Esophagus squamous epithelium (tissue), 5 donors: Measurements from ENCODE around the gene RFWD3. TPM values are rescaled to one million over a fixed set of nuclear protein-coding genes. Genes with fewer than 3 reads are reported as not detected.

ENCODE experiments used
- DNase-seq: peaks from one replicate; lab custom pipeline; 2025; lab: John Stamatoyannopoulos, UW
- H3K27ac ChIP-seq, 4 donors: fragments of 200-600 bp; sonication (generic); one replicate each; pipeline ENCODE4 v1.5.1; 2016 to 2019; ENCODE audit warnings: mild to moderate bottlenecking in 1 of 4
- H3K27me3 ChIP-seq, 4 donors: fragments of 200-600 bp; sonication (generic); 1 replicate in 3 of 4; 2 replicates in 1 of 4; pipeline versions ENCODE4 v1.5.1 to v1.6.0; 2017 to 2021; ENCODE audit warnings: antibody characterized with exemption in 1 of 4
- H3K36me3 ChIP-seq, 3 donors: fragments of 200-600 bp; sonication (generic); one replicate each; pipeline ENCODE4 v1.5.1; 2016 to 2019
- H3K4me1 ChIP-seq, 3 donors: fragments of 200-600 bp; sonication (generic); one replicate each; pipeline ENCODE4 v1.5.1; 2017 to 2019
- H3K4me3 ChIP-seq, 4 donors: fragments of 200-600 bp; sonication (generic); 1 replicate in 3 of 4; 2 replicates in 1 of 4; pipeline ENCODE4 v1.5.1; 2016 to 2019; ENCODE audit warnings: mild to moderate bottlenecking in 2 of 4, moderate library complexity in 1 of 4
- H3K9me3 ChIP-seq, 3 donors: fragments of 200-600 bp; sonication (generic); one replicate each; pipeline ENCODE4 v1.5.1; 2016 to 2019
- POLR2A ChIP-seq, 4 donors: fragments of 450-650 bp; IDR thresholded peaks; one replicate each; pipeline ENCODE4 v1.6.1; 2017; ENCODE audit warnings: antibody characterized with exemption in 4 of 4, mild to moderate bottlenecking in 4 of 4, moderate library complexity in 3 of 4
- WGBS, 2 donors: methylation state at CpG; one replicate each; pipeline ENCODE4 v1.1.5; 2018; 5-methylcytosine and 5-hydroxymethylcytosine counted together
- intact Hi-C: fragments of 100-400 bp; cut with DNase I; formaldehyde crosslinking; loops from one replicate; pipeline ENCODE4 v1.15.0; 2022
- total RNA-seq, 4 donors: library from RNA; depleted of rRNA; stranded (reverse); fragments of >200 nt; gene quantifications; one replicate each; pipeline ENCODE4 v1.1.0, GENCODE V29; 2016
- TF ChIP-seq, protein P1 (sequence below), 6 experiments: fragments of 450-650 bp in 4 of 6; fragments of 200-600 bp in 2 of 6; sonication (generic) in 2 of 6; IDR thresholded peaks; one replicate each; pipeline ENCODE4 v1.5.1; 2016 to 2019; ENCODE audit warnings: antibody characterized with exemption in 6 of 6, mild to moderate bottlenecking in 4 of 6, moderate library complexity in 4 of 6
- donor health status: DM: yes; HTN: yes; CAD: no.

RFWD3 gene
- total RNA-seq, 4 donors from 2014 or later: 10.1 to 35.2 (median 16.7) TPM

- Histone ChIP-seq H3K9me3 (no peaks in the 10 kb centered on the region), H3K27ac (no peak overlapping the region), H3K36me3 (peaks cover 0 to 7% (median 0%) of the 10 kb centered on the region in 3 donors), H3K4me1 (peaks cover 0 to 19% (median 0%) of the 10 kb centered on the region in 3 donors), H3K4me3 (no peak overlapping the region), H3K27me3 (no peaks in the 10 kb centered on the region)
- 78 to 79% methylated on average over 9 of the region's 9 CpGs for WGBS, 2 donors
- intact Hi-C loops: no loop called here
- TF ChIP-seq, protein P1, sequence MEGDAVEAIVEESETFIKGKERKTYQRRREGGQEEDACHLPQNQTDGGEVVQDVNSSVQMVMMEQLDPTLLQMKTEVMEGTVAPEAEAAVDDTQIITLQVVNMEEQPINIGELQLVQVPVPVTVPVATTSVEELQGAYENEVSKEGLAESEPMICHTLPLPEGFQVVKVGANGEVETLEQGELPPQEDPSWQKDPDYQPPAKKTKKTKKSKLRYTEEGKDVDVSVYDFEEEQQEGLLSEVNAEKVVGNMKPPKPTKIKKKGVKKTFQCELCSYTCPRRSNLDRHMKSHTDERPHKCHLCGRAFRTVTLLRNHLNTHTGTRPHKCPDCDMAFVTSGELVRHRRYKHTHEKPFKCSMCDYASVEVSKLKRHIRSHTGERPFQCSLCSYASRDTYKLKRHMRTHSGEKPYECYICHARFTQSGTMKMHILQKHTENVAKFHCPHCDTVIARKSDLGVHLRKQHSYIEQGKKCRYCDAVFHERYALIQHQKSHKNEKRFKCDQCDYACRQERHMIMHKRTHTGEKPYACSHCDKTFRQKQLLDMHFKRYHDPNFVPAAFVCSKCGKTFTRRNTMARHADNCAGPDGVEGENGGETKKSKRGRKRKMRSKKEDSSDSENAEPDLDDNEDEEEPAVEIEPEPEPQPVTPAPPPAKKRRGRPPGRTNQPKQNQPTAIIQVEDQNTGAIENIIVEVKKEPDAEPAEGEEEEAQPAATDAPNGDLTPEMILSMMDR (IDR thresholded peaks at IDR 0.05): no peak
- no peak for TF ChIP-seq POLR2A (IDR thresholded peaks at IDR 0.05)
- no peak for DNase-seq
Observed at GRCh38 chr16:74583926-74584666, 82.6 kb downstream of the RFWD3 start.

- peaks cover 0 to 29% (median 9%) of the 10 kb centered on the region in 3 donors for H3K4me1 ChIP-seq
- no peak overlapping the region for H3K27ac ChIP-seq
- no peak for DNase-seq
- H3K27me3 ChIP-seq: no peaks in the 10 kb centered on the region
- intact Hi-C loops: no loop called here
- no peaks in the 10 kb centered on the region for H3K36me3 ChIP-seq
- TF ChIP-seq, protein P1 (IDR thresholded peaks at IDR 0.05): no peak
- TF ChIP-seq POLR2A (IDR thresholded peaks at IDR 0.05): no peak
- H3K4me3 ChIP-seq: no peak overlapping the region
- WGBS, 2 donors: 95 to 100% methylated on average over 1 of the region's 1 CpG
- no peaks in the 10 kb centered on the region for H3K9me3 ChIP-seq
Observed at GRCh38 chr16:74582970-74583369, 83.7 kb downstream of the RFWD3 start.

GRCh38 chr16:74580833-74581232, 85.8 kb downstream of the RFWD3 start:
- Histone ChIP-seq H3K4me3 (no peak overlapping the region), H3K4me1 (peaks cover 0 to 32% (median 13%) of the 10 kb centered on the region in 3 donors), H3K36me3 (no peaks in the 10 kb centered on the region), H3K9me3 (no peaks in the 10 kb centered on the region), H3K27ac (no peak overlapping the region), H3K27me3 (no peaks in the 10 kb centered on the region)
- WGBS, 2 donors: 65 to 79% methylated on average over 3 of the region's 3 CpGs
- DNase-seq: no peak
- no peak for TF ChIP-seq POLR2A (IDR thresholded peaks at IDR 0.05)
- TF ChIP-seq, protein P1 (IDR thresholded peaks at IDR 0.05): no peak
- intact Hi-C loops: no loop called here

GRCh38 chr16:74578838-74579237, 87.8 kb downstream of the RFWD3 start:
- Histone ChIP-seq H3K36me3 (no peaks in the 10 kb centered on the region), H3K27me3 (no peaks in the 10 kb centered on the region), H3K4me1 (peaks cover 0 to 34% (median 13%) of the 10 kb centered on the region in 3 donors), H3K27ac (no peak overlapping the region), H3K9me3 (no peaks in the 10 kb centered on the region), H3K4me3 (no peak overlapping the region)
- intact Hi-C loops: no loop called here
- 95 to 96% methylated on average over 3 of the region's 3 CpGs for WGBS, 2 donors
- DNase-seq: no peak
- TF ChIP-seq, protein P1 (IDR thresholded peaks at IDR 0.05): no peak
- TF ChIP-seq POLR2A (IDR thresholded peaks at IDR 0.05): no peak

DNA sequence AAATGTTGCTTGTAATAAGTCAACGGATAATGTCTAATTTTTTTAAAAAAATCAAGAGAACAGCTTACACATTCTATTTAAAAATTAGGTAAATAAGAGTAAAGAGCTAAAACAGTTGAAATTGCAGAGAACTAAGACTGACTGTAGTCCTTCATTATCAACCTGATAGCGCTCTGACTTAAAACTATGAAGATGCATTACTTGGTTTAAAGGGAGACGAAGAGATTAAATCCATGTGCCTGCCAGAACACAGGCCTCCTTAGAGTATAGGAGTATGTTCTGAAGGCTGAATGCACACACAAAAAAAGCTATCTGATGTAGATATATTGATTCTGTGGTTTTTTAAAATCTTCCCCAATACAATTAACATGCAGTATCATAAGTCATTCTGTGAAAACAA, 88.2 kb downstream of the RFWD3 start:
- intact Hi-C loops: no loop called here
- Histone ChIP-seq H3K4me1 (peaks cover 0 to 34% (median 13%) of the 10 kb centered on the region in 3 donors), H3K36me3 (no peaks in the 10 kb centered on the region), H3K4me3 (no peak overlapping the region), H3K27me3 (no peaks in the 10 kb centered on the region), H3K9me3 (no peaks in the 10 kb centered on the region), H3K27ac (no peak overlapping the region)
- 77% methylated on average over 3 of the region's 3 CpGs for WGBS, 2 donors
- TF ChIP-seq POLR2A (IDR thresholded peaks at IDR 0.05): no peak
- TF ChIP-seq, protein P1 (IDR thresholded peaks at IDR 0.05): no peak
- no peak for DNase-seq
